Activated CD8-positive, alpha-beta memory T cell treated with anti-CD3 and anti-CD28 coated beads, Interleukin-2, amount 50 U/mL, for 1 hour (primary cell): ENCODE results near the gene GIT2.
"Not testable (repeated sequence)": the region's sequence is repeated elsewhere in the genome, so short reads cannot be mapped to it uniquely, and the experiment has no call there.

Experiments used
- DNase-seq: peaks from one replicate; pipeline ENCODE4 v3.0.0-alpha.2; 2020; ENCODE audit errors: extremely low read depth

Gene GIT2, protein sequence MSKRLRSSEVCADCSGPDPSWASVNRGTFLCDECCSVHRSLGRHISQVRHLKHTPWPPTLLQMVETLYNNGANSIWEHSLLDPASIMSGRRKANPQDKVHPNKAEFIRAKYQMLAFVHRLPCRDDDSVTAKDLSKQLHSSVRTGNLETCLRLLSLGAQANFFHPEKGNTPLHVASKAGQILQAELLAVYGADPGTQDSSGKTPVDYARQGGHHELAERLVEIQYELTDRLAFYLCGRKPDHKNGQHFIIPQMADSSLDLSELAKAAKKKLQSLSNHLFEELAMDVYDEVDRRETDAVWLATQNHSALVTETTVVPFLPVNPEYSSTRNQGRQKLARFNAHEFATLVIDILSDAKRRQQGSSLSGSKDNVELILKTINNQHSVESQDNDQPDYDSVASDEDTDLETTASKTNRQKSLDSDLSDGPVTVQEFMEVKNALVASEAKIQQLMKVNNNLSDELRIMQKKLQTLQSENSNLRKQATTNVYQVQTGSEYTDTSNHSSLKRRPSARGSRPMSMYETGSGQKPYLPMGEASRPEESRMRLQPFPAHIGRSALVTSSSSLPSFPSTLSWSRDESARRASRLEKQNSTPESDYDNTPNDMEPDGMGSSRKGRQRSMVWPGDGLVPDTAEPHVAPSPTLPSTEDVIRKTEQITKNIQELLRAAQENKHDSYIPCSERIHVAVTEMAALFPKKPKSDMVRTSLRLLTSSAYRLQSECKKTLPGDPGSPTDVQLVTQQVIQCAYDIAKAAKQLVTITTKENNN

GRCh38 chr12:109995686-109996482, at the start of gene GIT2:
Gene GIT2 (minus strand): TSS chr12:109996368. CDS start chr12:109996224, 144 bp downstream.
- peak; percentile 87 for DNase-seq

DNA sequence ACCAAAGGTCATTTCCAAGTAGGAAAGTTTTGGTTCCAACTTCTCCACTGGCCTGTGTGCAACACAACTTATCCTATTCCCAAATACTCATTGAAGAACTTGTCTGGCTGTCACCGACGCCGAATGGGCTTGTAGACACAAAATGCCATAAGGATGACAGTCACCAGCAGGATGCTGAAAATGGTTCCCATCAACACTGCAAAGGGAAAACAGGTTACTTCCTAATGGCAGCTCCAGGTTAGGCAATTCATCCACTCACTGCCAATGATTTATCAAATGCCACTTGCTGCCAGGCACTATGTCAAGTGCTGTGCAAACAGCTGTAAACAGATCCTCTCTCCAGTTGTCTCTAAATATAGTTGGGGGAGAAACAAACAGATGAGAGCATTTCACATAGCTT, 46.1 kb upstream of the GIT2 start:
- DNase-seq: no peak

DNA sequence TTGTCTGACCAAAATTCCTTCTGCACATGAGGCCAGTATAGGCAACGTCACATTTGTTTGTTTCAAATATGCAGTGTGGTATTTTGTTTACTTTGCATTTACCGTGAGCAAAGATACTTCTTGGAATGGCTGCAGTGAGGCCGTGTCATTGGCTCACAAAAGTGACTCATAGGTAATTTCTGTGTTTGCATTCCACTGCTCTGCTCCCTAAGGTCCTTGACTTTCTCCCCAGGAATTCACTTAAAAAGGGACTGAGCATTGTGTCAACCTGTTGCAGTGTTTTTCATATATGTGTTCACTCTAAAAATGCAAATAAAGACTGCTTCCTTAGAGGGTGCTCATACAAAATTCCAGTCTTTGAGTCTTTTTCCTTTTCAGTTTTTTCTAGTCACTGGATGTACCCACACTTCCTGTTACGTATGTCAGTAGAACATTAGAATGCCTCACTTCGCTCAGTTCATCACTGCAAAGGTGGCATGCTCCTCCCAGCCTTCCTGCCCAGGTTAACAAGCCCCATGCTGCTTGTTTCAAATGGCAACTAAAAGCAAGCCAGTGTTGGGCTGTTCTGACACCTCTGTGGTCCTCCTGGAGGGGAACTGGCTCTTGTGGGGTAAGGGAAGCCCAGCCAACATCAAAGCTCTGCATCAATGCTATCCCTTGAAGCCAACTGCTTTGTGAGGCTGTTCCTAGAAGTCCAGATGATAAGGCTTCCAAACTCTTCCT, 43.1 kb upstream of the GIT2 start:
- DNase-seq: no peak

DNA sequence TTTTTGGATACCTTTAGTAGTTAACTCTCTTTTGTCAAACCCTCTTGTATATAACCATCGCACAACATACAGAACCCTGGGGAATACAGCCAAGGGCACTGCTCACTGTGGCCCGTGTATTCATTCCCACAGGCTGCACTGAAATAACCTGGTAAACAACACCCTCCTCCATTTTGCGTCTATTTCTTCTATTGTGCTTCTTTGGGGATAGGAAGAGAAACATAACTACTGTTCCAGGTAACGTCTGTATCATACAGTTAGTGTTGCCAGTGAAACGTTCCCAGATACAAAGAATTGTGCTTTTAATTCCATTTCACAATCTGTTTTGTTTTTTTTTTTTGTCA, 42.5 kb upstream of the GIT2 start:
- DNase-seq: no peak

GRCh38 chr12:110037315-110037714, 41.1 kb upstream of the GIT2 start:
- no peak for DNase-seq

DNA sequence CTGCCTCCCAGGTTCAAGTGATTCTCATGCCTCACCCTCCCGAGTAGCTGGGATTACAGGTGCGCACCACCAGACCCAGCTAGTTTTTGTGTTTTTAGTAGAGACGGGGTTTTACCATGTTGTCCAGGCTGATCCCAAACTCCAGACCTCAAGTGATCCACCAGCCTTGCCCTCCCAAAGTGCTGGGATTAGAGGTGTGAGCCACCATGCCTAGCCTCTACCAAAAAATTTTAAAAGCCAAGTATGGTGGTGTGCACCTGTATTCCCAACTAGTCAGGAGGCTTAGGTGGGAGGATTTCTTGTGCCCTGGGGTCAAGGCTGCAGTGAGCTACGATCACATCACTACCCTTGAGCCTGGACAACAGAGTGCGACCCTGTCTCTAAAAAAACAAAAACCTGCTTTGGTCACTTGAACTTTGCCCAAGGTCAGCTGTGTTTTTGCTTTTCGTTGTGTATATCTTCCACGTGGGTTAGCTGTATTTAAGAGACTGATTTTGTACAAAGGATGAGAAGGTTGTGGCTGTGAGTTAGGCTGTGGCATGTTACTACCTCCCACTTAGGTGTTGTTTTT, 39.5 kb upstream of the GIT2 start:
- no peak for DNase-seq

DNA sequence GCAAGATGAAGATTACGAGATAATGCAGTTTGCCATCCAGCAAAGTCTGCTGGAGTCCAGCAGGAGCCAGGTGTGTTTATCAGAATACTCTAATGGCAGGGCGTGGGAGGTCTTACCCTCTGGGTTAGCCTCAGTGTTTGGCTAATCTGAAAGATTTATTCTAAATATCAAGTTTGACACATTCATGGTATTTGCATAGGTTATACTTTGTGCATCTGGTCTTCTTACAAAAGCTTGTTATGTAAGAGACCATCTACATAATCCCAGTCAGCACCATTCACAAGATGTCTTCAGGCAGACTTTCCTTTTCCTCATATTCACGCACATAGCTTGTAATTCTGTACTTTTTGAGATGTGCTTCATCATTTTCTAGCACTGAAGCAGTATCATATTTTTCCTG, 37.7 kb upstream of the GIT2 start:
- DNase-seq: no peak

DNA sequence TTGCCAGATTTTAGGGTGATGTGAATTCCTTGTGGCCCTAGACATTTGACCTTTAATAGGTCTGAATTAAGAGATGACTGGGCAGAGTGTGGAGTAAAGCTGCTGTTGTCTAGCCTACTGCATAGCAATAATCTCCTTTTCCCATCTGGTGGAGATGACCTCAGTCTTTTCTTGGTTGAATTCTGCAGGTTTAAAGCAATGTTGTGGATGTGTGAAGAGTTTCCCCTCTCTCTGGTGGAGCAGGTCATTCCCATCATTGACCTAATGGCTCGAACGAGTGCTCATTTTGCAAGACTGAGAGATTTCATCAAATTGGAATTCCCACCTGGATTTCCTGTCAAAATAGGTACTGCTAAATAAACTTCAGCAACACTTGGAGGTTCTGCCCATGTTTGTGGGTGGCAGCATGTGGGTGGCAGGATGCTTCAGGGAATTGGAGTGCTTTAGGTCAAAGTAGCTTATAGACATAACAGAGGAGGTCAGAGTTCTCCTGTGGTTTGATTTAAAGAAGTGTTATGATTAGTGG, 33.2 kb upstream of the GIT2 start:
- no peak for DNase-seq

- no peak for DNase-seq
Observed at GRCh38 chr12:110028323-110028722, 32.2 kb upstream of the GIT2 start.

DNA sequence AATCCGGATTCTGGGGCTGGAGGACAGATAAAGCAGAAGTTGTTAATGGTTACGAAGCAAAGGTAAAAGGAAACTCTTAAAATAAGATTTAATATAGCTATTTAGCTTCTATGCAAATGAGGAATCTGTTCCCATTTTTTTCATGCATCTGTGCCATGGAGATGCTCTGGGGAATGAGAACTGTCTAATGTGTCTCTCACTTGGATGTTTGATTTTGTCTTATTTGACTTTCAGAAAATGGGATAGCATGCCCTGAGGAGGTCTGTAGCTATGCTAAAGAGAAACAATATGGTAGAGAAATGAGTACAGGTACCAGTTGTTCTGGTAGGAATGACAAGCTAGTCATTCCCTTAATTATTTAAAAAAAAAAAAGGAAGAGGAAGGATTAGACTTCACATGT, 27.9 kb upstream of the GIT2 start:
- no peak for DNase-seq

DNA sequence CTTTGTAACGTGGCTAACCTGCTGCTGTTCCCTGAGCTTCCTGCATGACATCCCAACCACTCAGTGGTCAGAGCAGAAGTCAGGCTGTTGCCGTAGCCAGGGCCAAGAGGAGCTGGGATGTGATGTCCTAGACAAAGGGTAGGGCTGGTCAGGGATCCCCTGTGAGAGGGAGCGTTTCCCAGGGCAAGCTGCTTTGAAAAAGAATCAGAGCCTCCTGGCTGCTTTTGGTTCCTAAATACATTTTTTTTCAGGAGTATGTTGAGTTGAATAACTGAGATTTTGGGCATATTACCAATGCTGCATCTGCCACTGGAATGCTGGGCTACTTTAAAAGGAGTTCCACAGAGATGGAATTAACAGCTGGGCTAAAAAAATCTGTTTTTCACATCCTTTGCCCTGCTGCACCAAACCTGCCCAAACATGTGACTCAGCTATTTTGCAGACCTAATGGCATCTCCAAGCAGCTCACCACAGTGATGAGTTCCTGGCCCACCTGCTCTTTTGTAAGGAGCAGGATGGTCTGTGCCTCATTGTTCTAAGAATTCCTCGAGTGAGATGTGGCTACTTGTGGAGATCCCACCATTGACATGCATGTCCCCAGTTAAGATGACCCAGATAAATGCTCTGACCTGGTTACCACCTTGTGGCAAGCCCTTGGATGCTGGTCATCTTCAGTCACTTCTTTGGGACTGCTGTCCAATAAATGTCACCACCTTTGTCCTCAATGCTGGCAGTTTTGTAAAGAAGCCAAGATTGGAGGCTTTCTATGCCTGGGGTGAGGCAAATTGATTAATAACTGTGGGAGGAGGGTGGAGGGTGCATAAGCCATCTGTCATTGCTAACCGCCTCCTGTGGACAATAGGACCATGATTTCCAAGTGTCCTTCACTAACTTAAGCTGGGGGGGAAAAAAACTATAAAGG, 27.2 kb upstream of the GIT2 start:
- no peak for DNase-seq

DNA sequence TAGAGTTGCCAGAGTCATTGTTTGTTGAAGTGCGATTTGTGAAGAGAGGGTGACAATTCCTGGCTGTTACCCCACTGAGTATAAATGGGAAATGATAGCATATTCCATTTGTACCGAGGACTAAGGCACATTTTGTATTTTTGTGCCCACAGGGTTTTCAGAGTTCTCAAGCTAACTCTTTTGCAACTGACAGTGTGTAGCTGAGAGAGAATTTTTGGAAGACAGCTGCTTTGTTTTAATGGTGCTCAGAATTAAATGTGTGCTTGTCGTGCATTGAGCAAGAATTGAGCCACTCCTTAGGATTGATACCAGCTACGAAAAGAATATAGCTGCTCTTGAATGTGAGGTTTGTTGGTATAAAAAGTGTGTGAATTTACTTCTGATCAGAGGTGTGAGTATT, 24.8 kb upstream of the GIT2 start:
- no peak for DNase-seq

- no peak for DNase-seq
Observed at GRCh38 chr12:110015132-110015531, 19.0 kb upstream of the GIT2 start.

GRCh38 chr12:110012659-110013058, 16.5 kb upstream of the GIT2 start:
- DNase-seq: no peak

DNA sequence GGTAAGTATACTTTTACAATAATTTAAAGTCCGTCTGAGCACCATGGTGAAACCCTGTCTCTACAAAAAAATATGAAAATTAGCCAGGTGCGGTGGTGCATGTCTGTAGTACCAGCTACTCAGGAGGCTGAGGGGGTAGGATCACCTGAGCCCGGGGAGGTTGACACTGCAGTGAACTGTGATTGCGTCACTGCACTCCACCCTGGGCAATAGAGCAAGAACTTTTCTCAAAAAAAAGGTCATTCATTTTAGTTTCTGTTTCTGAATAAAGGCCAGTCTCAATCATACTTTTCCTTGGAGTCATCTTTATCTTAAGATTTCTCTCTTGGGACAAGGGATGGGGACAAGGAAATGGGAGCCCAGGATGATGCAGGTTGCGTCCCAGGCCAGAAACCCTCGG, 16.0 kb upstream of the GIT2 start:
- no peak for DNase-seq

- DNase-seq: no peak
Observed at GRCh38 chr12:110010853-110011723, 14.9 kb upstream of the GIT2 start.

- not testable (repeated sequence) for DNase-seq
Observed at GRCh38 chr12:110008681-110009398, 12.7 kb upstream of the GIT2 start.

GRCh38 chr12:110007881-110008280, 11.7 kb upstream of the GIT2 start:
- DNase-seq: no peak
